Stimulated activated CD4-positive, alpha-beta T cell treated with anti-CD3 and anti-CD28 coated beads, Interleukin-2, amount 100 ng/mL, for 4 hours (primary cell): ENCODE results near the gene GPC5.
"Not testable (repeated sequence)": the region's sequence is repeated elsewhere in the genome, so short reads cannot be mapped to it uniquely, and the experiment has no call there.

Experiments used
- DNase-seq: peaks from one replicate; pipeline ENCODE4 v3.0.0-alpha.2; 2020; ENCODE audit warnings: low read depth

The GPC5 gene

DNA sequence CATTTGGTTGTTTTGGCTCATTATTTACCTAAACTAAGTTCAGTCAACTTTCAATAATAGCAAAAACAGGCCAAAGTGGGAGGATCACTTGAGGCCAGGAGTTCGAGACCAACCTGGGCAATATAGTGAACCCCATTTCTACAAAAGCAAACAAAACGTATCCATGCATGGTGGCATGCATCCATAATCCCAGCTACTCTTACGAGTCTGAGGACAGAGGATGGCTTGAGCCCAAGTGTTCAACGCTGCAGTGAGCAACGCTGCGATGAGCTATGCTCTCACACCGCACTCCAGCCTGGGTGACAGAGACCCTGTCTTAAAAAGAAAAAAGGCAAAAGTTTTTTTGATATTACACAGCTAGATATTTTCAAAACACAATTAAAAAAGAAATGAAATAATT, 1258.2 kb downstream of the GPC5 start:
- DNase-seq, result no peak

DNA sequence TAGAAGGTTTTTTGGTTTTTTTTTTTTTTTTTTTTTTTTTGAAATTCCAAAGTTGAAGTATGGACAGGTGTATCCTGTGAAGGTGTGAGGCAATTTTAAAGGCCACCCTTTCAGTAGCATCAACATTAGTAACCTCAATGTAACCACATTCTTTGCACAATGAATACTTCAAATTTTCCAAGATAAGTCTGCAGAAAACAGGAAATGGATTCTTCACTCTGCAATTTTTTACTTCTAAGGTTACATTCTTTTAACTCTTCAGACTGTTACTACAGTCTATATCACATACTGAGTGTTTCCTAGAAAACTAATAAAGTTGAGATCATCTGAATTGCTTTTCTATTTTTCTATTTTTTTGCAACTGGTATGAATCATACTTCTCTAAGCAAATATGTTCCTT, 1259.1 kb downstream of the GPC5 start:
- no peak for DNase-seq

DNA sequence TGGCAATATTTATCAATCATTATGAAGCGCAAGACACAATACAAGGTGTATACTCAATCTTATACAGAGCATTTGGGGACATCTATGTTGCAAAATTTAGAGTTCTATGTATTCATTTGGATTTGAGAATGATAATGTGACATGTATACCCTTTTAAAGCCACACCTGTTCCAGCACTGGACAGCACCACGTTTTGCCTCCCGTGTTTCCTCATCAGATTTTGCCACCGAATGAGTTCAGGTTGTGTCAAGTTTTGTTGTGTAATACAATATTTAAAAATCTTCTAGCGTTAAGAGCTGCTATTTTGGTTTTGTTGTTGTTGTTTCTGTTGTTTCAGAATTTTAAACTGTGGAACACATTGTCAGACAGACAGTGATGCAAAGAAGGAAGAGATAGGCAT, 1259.9 kb downstream of the GPC5 start:
- no peak for DNase-seq

DNA sequence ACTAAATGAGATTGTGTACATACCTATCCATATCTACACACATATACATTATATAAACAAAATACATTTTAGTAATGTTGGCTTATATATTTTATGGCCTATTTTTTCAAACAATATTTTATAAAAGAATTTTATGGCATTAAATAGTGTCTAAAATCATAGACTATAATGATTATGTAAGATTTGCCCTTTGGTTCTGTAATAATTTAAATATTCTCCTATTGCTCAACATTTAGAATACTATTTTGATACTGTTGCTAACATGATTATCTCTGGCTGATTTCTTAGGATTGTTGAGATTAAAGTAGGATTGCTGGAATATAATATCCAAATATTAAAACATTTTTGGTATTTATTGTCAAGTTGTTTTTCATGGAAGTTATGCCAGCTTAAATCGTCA, 1263.0 kb downstream of the GPC5 start:
- no peak for DNase-seq

DNA sequence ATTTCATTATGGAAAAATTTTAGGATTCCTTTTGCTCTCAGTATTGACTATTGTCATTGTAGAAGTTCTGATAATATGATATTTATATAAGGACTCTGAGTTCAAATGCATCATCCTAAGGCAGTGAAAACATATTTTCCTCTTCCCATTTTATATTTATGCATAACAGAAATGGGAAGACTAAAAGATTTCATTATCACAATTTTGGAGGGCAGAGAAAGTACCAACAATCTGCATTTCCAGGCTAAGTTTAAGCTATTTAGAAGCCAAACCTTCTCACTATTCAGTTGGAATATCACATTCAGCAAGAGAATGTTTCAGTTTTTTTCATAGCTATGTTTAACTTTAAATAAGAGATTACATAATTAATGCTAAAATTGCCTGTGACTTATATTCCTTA, 1269.7 kb downstream of the GPC5 start:
- no peak for DNase-seq

DNA sequence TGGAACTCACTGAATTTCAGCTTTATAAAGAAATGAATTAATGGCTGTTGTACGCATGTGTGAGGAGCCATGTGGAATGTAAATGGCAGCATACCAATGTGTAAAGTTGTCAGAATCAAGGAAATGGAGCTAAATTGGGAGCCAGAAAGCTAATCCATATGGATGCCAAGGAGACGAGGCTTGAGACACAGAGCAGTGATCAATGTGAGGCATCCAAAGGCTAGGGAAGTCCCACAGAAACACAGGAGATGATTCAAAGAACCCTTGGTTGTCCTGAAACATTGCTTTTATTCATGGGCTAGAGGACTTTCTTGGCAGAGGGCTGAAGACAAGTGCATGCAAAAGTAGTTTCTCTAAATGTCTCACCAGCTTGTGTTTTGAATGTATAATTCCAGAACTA, 1271.7 kb downstream of the GPC5 start:
- no peak for DNase-seq

DNA sequence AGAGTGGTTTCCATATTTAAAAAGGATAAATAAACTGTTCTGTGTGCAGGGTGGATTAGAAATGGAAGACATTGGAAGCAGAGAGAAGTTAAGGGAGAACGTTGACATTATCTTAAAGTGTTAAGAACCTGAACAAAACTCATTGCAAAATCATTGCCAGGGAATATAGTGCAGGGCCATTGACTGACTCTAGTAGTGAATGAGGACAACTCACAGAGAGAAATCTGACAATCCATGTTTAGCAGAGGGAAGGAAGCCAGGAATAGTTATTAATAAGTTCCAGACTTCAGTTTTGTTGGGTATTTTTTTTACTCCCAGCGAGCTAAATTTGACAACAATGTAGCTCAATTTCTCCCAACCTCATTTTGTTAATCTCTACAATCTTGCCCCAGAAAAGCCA, 1273.4 kb downstream of the GPC5 start:
- DNase-seq, result no peak

DNA sequence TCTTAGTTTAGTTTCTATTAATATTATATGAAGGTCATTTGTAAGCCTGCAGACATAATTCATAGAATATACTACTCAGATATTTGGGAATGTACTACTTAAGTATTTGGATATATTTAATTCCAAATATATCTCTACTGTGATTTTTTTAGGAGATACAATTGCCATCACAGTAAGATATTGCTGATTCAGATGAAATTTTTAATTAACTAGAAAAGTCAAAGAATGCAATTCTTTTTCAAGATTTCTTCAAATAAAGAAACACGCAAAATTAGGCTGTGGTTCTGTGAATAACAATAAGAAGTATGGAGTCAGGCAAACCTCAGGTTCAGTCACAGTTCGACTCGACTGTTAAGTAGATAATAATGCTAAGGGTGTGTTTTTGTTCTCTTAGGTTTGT, 1277.8 kb downstream of the GPC5 start:
- DNase-seq, result no peak

DNA sequence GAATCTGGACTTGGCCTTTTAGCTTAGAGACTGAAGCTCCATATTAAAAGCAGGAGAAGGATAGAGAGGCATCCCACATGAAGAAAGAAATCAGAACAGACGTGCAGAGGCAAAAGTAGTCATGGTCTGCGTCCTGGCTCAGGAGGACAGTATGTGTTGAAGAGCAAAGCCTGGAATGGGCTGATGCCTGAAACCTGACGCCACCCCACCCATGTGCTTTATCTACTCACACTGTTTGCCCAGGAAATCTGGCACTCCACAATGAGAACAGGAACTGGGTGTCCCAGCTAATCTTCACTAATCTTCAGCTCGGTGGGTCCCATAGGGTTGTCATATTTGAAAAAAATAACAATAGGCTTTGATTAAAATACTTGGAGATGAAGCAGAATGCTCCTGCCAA, 1279.2 kb downstream of the GPC5 start:
- no peak for DNase-seq

DNA sequence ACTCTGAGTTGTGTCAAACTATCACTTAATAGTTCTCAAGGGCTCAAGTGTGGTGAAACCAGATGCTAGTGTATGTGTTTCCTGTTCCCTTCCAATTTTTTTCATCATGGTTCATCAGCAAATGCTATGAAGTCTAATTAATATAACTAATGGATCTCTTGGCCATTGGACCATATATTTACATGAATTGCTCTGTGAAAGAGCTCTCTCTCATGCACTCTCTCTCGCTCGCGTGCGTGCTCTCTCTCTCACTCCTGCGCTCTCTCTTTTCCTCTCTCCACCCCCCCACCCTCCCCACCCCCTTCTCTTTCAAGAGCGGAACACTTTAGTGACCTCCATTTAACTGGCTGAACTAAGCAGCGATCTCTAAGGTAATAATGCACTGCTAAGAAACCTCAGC, 1281.2 kb downstream of the GPC5 start:
- no peak for DNase-seq

DNA sequence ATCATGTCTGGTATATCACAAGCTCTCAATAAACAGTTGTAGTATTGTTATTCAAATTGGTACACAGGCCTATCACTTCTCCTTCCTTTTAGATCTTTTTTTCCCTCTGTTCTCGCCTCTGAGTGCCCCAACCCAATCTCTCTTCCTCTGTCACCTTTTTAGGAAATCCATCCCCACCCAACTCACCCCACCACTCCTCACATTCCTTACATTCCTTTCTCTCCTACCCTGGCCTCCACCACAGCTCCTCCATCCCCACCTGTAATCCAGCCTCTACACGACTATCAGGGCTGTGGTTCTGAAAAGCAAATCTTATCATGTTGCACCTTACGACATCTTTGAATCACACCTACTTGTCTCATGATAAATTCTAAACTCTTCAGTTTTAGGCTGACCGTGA, 1282.8 kb downstream of the GPC5 start:
- no peak for DNase-seq

DNA sequence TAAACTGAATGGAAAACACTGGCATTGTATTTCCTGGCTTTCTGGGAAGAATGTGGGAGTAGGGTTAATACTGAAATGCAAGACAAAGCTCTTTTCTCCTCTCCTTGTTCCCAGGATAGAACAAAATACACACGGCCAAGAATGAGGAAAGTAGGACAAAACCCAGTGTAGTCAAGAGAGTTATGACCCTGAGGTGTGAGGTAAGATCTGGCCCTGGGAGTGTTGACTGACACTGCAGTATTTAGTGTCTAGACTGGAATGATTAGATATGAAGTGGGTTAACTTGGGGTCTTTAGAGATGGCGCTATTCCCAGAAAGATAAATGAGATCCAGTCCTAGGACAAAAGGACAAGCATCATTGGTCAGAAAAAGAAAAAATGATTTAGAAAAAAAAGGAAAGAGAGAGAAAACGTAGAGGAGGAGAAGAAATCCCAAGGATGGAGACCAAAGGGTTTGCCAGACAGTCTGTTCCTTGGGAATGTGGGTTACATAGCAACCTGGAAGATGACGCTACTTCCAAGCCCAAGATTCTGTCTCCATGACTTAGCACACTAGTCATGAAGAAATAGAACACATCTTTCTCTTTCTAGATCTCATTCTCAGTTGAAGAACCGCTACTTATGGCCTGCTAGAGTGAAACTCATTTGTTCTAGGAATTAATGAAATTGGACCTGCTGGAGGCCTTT, 1284.6 kb downstream of the GPC5 start:
- DNase-seq, result no peak

DNA sequence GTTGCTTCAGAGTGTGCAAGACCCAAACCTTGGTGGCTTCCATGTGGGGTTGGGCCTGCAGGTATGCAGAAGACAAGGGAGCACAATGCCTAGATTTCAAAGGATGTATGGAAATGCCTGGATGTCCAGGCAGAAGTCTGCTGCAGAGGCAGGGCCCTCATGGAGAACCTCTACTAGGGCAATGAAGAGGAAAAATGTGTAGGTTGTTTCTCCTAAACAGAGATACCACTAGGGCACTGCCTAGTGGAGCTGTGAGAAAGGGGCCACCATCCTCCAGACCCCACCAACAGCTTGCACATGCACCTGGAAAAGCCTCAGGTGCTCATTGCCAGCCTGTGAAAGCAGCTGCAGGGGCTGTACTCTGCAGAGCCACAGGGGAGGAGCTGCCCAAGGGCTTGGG, 1295.6 kb downstream of the GPC5 start:
- no peak for DNase-seq

DNA sequence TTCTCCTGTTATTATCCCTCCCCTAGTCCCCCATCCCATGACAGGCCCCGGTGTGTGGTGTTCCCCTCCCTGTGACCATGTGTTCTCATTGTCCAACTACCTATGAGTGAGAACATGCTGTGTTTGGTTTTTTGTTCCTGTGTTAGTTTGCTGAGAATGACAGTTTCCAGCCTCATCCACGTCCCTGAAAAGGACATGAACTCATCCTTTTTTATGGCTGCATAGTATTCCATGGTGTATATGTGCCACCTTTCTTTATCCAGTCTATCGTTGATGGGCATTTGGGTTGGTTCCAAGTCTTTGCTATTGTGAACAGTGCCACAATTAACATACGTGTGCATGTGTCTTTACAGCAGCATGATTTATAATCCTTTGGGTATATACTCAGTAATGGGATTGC, 1297.4 kb downstream of the GPC5 start:
- not testable (repeated sequence) for DNase-seq

DNA sequence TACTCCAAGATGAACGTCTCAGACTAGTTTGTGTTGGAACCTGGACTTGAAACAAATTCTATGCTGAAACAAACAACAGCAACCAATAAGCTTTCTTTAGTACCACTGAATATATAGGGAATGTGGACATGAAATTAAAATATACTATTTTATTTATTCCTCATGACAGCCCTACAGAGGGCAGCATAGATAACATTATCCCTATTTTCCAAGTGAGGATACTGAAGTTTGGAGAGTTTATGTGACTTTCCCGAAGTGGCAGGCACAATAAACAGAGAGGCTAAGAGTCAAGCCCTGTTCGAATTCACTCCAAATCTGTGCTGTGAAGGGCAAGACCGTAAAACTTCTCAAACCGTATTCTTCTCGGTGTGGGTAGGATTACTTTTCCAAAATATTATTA, 1318.3 kb downstream of the GPC5 start:
- no peak for DNase-seq

DNA sequence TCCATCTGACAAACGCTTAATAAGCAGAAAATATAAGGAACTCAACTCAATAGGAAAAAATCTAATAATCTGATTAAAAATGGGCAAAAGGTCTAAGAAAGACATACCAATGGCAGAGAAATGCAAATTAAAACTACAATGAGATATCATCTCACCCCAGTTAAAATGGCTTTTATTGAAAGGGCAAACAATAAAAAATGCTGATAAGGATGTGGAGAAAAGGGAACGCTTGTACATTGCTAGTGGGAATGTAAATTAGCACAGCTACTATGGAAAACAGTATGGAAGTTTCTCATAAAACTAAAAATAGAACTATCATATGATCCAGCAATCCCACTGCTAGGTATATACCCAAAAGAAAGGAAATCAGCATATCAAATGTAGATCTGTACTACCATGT, 1319.4 kb downstream of the GPC5 start:
- DNase-seq, result no peak

DNA sequence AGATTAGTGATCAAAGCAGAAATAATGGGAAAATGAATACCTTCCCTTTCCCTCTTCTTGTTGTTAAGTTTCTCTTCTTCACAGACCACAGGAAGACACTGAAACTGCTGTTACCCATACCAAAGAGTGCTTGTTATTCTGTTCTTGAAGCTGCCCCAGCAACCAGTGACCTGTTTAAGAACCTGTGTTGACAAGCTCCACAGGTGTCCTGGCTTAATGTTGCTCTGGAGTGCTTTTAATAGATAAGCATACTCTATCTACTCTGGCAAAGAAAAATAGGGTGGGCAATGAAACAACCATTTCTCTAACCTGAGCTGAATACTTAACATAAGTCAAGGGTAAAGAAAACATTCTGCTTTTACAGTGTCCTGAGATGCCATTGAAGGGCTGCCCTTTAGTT, 1321.4 kb downstream of the GPC5 start:
- no peak for DNase-seq

DNA sequence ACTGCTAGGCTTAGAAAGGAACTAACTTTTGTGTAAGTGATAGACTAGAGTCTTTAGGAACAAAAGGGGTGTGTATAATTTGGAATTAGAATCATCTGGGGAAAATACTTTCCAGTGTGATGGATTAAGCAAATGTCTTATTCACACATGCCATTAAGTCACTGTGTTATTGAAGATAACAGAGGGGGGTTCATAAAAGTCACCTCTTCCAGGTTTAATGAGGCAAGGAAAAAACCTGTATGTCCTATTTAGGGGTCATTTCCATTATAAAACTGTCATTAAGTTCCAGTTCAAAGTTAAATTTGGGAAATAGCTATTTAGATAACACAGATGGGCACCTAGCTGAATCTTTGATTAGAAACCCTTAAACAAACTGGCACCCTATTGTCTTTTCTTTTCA, 1323.2 kb downstream of the GPC5 start:
- DNase-seq, result no peak

DNA sequence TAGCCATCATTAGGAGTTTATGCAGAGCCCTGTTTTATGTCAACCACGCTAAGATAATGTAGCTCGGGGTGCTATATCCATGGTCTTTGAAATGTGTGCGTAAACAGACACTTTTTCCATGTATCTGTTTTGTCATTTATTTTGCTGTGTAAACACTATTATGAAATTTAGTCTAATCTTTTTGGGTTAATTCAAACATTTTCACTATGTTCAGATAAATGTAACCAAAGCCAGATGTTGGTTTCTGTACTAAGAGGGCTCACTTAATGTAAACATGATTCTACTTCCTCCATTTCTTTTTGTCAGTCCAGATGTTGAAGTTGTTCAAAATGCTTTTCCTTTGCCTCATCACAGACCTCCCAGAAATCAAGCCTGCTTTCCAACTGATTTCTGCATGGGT, 1328.7 kb downstream of the GPC5 start:
- no peak for DNase-seq

DNA sequence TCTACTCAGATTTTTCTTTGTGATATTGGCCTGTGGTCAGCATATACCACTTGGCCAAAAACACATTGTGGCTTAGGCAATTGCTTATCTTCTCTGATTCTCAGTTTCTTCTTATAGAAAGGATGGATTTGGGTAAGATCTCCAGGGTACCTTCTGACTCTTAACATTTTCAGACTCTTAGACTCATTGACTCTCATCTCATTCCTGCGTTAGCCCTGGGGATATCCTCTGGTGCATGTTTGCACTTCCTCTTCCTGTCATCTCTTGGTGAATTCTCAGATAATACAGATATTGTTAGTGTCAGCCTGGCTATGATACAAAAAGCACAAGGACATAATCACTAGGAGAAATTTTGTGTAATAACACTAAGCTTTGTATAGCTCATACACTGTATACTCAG, 1335.6 kb downstream of the GPC5 start:
- no peak for DNase-seq

DNA sequence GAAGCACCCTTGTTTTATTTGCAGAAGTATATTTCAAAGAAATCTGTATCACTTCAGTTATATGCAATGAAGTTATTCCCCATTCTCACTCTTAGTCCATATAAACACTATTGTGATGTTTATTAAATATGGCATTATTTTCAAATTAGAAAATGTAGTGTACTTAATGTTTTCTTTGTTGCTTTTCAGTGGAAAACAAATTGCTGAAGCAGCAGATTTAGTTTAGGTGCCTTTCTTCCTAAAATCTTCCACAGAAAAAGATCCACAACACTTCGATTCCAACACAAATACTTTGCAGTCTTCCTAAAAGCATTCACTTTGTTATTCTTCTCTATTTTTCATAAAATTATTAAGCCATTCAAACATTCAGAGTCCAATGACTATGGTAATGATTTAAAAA, 1336.1 kb downstream of the GPC5 start:
- DNase-seq, result no peak

DNA sequence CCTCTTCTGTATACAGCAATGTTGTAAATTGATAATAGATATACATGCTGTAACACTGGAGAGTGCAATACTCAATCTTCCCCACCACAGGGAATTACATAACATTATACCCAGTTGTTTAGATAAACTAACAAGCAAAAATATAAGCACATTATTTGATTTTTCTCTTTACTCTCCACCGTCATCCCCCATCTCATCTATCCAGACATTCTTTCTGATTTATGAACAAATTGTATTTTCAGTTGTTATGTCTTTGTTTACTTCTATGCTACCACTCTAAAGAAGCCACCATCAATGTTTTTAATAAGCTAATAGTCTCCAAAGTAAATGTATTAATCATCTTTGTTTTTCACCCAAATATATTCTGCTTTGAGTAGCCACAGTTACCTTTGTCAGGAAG, 1337.5 kb downstream of the GPC5 start:
- DNase-seq, result no peak

DNA sequence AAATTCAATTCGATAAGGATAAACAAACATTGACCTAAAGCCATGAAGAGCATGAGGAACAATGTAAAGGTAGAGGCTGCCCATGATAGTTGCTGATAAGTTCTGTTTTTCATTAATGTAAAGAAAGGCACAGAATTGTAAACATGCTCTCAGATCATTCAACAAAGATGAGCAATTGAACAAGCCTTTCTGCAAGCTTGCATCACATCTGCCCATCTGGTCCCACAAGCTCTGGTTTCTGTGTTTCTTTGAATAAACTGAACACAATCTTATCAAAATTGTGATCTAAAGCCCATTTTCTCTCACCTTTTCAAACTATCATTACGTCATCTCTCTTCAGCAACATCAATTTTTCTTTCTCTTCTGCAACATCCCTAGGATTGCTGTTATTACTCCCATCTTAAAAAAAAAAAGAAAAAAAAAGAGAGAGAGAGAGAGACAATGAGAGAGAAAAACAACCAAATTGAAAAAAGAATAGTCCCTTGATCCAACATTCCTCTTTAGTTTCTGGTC, 1340.9 kb downstream of the GPC5 start:
- no peak for DNase-seq

DNA sequence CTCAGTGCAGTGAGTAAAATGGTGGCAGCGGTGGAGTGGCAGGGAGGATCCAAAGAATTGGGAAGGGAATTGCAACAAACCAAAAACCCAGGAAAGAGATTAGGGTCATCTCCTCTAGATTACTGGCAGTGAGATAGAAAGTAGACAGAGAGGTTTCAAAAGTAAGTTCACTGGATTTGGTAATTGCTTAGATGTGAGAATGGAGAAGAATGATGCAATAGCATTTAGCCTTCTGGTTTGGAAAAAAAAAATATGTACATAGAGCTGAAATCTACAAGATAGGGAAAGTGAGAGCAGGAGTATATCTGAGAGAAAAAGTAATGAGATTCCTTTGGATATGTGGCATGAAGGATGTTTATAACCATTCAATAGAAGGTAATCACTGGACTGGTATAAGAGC, 1345.6 kb downstream of the GPC5 start:
- no peak for DNase-seq

DNA sequence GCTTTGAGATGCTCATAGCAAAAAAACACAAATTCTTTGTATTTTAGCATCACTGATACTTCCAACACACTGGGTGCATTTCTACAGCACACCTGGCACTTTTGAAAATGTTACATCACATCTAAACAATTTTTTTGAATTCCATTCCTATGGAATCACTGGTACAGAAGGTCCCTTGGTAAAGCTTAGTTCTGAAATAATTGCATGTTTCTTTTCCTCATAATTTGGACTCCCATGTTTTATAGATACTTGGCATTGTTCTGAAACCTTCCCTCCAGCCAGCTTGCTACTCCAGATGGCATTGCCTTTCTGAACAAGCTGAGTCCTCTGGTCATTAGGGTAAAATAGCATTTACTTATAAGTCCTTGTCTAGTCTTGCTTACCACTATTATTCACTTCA, 1346.8 kb downstream of the GPC5 start:
- no peak for DNase-seq
